OCI-LY7 (cell line): Measurements from ENCODE around the gene MUSK.

Source experiments
- EZH2phosphoT487 ChIP-seq: fragments of 200-600 bp; sonication (generic); IDR thresholded peaks from 2 replicates; pipeline ENCODE4 v1.6.1; 2018; ENCODE audit warnings: low read depth, borderline replicate concordance, mild to moderate bottlenecking, mixed run types, antibody characterized with exemption, low read length, moderate library complexity, mixed read lengths
- TF ChIP-seq, protein P1 (sequence below): fragments of 200-600 bp; sonication (generic); conservative IDR thresholded peaks from 2 replicates; pipeline ENCODE4 v1.5.1; 2014; ENCODE audit warnings: mild to moderate bottlenecking, antibody characterized with exemption, low read length, moderate library complexity, mixed read lengths

DNA sequence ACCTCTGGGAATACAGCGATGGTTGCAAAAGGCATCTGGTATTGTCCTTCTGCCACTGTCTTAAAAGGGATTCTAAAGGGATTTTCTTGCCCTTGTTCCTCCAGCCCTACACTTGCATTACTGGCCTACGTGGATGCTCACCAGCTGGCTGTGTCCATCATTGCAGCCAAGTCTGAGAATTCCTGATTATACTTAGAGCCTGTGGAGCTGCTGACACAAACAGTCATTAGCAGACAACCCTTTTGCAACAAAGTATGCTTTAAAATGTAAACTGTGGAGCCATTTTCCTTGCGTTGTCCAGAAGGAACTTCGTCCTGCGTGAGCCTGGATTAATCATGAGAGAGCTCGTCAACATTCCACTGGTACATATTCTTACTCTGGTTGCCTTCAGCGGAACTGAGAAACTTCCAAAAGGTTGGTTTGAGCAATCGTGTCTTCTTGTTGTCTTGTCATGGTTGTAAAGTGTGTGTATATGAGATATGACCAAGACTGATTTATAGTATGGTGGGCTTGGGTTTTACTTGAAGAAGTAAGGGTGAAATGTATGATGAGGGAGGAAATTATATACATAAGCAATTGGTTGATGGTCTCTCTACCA, at the start of gene MUSK:
- TF ChIP-seq, protein P1, sequence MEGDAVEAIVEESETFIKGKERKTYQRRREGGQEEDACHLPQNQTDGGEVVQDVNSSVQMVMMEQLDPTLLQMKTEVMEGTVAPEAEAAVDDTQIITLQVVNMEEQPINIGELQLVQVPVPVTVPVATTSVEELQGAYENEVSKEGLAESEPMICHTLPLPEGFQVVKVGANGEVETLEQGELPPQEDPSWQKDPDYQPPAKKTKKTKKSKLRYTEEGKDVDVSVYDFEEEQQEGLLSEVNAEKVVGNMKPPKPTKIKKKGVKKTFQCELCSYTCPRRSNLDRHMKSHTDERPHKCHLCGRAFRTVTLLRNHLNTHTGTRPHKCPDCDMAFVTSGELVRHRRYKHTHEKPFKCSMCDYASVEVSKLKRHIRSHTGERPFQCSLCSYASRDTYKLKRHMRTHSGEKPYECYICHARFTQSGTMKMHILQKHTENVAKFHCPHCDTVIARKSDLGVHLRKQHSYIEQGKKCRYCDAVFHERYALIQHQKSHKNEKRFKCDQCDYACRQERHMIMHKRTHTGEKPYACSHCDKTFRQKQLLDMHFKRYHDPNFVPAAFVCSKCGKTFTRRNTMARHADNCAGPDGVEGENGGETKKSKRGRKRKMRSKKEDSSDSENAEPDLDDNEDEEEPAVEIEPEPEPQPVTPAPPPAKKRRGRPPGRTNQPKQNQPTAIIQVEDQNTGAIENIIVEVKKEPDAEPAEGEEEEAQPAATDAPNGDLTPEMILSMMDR, result no peak
- TF ChIP-seq EZH2phosphoT487, result no peak
